Dermis microvascular lymphatic vessel endothelial cell (primary cell): ENCODE data around the gene OR9G1. TPM values are rescaled to one million over a fixed set of nuclear protein-coding genes. Genes with fewer than 3 reads are reported as not detected.
"Not testable (repeated sequence)": the region's sequence is repeated elsewhere in the genome, so short reads cannot be mapped to it uniquely, and the experiment has no call there.

Experiments used
- DNase-seq, 2 donors: peaks; one replicate each; pipeline versions ENCODE4 v3.0.0 to v3.0.0-alpha.2; 2010; ENCODE audit warnings: low read depth in 2 of 2
- total RNA-seq: library from RNA; depleted of rRNA; stranded (reverse); fragments of >200 nt; gene quantifications from 2 replicates; pipeline ENCODE4 v1.2.1, GENCODE V29; 2014

Gene OR9G1, protein sequence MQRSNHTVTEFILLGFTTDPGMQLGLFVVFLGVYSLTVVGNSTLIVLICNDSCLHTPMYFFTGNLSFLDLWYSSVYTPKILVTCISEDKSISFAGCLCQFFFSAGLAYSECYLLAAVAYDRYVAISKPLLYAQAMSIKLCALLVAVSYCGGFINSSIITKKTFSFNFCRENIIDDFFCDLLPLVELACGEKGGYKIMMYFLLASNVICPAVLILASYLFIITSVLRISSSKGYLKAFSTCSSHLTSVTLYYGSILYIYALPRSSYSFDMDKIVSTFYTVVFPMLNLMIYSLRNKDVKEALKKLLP
- total RNA-seq: not detected in 2 replicates

DNA sequence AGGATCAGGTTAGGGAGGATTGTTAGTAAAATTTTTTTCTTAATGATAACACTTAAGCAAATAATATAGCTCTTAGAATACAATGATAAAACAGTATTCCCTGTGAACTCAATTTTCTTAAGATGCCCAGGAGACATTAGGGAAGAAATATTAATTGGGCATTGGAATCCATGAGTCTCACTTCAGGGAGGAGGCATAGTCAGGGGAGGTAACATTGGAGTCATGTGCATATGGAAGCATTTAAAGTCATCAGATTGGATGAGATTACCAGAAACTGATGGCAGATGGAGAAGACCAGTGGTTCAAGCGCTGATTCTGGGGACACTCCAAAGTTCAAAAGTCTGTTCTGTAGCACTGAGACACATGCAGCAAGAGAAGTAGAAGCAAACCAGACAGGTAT is at the start of gene OR9G1:
Gene OR9G1, plus strand, starts transcription at position 301 of the 400 bp plus-strand sequence. CDS start 1,293 bp downstream, outside the sequence.
- no peak for DNase-seq

DNA sequence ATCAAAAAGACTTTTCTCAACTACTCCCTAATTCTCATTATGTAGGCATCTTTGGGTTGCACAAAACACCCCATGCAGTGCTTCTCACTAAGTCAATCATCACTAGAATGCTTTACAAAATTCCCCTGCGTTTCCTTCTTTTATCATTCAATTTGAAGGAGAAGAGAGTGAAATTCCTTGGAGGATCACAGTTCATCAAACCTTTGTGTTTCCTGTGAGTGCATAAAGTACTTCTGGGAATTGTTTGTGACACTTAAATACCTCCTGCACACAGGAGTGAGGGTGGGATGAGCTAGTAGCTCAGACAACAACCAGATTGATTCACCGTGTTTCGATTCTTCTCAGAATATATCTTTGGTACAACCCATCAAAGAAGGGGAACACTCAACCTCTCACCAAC is 39.1 kb upstream of the OR9G1 start:
- DNase-seq: no peak

DNA sequence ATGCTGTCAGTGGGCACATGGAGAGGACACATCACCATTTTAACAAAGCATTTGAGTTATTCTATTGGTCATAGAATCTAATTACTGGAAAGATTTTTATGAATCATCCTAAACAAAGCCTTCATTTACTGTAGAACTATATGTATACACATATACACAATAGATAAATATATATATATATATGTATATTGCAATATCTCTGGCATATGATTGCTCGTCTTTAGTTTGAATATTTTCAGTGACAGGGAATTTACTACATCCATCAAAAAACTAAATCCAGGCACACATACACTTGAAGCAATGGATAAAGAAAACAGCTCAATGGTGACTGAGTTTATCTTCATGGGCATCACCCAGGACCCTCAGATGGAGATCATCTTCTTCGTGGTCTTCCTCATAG is 35.5 kb upstream of the OR9G1 start, which contains the start of gene OR5AR1:
Gene OR5AR1, plus strand, starts transcription at position 301 of the 400 bp plus-strand sequence. Its CDS starts 0 bp downstream, at position 301.
- no peak for DNase-seq

DNA sequence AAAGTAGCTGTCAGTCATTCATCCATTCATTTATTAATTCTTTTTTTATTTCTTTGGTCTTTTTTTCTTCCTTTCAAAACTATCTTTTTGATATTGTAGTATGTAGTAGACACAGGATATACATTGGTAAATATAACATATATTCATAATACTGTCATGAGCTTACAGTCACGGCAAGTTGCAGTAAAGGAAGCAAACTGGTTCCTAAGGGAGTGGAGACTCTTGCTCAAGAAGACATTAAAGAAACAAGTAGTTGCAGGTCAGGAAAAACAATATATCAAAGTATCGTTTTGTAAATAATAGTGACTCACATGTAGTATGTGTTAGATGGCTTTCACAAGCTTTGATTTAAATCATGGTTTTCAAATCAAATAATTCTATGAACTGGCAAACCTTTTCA is 27.9 kb upstream of the OR9G1 start:
- DNase-seq: no peak

DNA sequence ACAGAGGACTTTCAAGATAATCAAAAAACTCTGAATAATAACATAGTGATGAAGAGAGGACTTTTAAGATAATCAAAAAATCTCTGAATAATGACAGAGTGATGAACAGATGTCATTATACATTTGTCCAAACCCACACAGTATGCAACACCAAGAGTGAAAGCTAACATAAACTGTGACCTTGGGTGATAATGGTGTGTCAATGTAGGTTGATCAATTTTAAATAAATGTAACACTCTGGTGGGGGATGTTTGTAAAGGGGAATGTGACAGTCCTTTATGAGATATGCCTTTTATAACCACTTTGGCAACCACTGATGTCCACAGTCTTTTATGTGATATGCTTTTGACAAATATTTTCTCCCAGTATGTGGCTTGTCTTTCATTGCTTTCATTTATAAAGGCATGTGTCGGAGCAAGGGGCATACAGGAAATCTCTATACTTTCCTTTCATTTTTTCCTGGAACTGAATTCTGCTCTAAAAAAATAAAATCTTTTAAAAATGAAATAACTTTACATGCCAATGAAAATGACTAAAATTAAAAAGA is 10.3 kb upstream of the OR9G1 start:
- no peak for DNase-seq

DNA sequence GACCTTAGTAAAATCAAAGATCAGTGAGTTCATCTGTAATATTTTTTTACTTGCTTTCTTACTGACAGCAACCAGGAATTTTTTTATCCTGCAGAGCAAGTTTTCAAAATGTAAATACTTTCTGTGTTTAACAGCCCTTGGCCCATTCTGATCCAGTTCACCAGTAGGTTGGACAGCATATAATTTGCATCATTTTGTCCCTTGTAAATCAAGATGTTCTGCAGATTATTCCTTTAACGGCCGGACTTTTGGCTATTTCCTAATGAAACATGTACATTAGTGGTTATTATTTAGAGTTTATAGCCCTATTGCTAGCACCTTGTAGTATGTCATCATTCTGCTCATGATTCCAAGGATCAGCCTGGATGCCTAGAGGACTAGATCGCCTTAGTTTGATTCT is 7.7 kb upstream of the OR9G1 start:
- DNase-seq: not testable (repeated sequence)

DNA sequence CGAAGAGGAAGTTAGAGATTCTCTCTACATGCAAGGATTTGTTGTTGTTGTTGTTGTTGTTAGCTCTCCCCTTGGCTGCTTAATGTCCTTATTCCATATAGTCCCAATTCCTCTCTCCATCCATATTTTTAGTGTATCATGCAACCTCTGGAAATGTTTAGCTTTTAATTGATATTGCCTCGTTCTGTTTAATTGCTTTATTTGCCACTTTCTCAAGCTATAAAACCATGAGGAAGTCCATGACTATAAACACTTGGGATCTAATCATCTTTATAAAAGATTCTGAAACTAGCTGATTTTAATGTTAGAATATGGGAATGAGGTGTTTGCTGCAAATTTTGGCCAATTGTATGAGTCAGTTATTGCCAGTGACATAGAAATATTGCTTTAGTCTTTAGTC is 5.5 kb upstream of the OR9G1 start:
- DNase-seq: no peak

DNA sequence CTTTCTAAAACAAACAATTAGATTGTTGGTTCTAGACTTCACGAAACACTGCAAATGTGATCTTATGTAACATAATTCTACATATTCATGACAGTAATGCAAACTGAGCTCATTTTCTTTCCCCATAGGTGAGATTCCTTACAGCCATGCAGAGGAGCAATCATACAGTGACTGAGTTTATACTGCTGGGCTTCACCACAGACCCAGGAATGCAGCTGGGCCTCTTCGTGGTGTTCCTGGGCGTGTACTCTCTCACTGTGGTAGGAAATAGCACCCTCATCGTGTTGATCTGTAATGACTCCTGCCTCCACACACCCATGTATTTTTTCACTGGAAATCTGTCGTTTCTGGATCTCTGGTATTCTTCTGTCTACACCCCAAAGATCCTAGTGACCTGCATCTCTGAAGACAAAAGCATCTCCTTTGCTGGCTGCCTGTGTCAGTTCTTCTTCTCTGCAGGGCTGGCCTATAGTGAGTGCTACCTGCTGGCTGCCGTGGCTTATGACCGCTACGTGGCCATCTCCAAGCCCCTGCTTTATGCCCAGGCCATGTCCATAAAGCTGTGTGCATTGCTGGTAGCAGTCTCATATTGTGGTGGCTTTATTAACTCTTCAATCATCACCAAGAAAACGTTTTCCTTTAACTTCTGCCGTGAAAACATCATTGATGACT is 1.5 kb downstream of the OR9G1 start:
- DNase-seq: no peak

DNA sequence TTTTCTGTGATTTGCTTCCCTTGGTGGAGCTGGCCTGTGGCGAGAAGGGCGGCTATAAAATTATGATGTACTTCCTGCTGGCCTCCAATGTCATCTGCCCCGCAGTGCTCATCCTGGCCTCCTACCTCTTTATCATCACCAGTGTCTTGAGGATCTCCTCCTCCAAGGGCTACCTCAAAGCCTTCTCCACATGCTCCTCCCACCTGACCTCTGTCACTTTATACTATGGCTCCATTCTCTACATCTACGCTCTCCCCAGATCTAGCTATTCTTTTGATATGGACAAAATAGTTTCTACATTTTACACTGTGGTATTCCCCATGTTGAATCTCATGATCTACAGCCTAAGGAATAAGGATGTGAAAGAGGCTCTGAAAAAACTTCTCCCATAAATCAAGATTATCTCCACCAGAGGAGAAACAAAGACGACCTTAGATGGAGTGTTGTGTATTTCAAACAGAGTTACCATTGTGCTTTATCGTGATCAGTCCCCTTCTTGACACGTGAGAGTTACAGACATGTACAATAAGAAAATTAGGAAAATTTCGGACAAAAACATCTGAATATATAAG is 2.1 kb downstream of the OR9G1 start:
- DNase-seq: no peak

DNA sequence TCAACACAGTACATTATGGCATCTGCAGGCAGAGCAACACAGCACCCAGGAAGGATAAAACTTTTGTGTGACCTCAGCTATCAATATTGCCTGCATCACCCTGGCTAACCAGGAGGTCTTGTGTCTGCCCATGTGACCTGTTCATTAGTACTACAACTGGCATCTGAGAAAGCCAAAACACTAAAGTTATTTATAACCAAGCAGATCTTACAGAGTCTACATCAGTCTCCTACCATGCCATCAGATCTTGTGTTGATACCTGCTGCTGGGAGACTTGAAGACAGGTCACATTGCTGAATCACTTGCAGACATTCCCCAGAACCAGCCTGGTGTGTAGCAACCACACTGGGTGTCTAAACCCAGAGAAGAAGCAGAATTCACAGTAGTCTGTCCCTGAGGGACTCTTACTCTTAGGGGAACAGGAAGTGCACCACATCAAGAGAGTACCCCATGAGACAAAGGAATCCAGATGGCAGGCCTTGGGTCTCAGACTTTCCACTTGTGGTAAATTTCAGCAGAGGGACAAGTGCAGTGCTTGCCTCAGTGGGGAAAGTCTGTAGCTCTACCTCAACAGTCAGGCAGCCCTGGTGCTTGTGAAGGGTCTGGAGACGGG is 7.0 kb downstream of the OR9G1 start:
- DNase-seq: no peak

DNA sequence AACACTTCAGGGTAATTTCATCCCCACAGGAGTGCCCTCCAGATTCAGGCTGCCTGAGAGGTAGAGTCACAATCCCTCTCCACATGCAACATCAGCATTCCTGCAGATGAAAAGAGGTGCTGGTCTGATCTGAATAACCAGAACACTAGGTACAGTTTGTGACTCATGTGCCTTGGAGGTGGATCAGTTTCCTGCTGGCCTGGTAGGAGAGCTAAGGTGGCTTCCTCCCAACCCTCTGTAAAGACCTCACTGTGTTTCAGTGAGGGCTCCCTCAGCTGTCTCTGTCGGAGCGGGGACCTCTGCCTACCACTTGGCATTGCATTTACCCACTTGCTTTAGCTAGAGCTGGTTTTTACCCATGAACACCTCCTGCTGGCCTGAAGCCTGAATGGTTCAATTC is 7.6 kb downstream of the OR9G1 start:
- DNase-seq: no peak

DNA sequence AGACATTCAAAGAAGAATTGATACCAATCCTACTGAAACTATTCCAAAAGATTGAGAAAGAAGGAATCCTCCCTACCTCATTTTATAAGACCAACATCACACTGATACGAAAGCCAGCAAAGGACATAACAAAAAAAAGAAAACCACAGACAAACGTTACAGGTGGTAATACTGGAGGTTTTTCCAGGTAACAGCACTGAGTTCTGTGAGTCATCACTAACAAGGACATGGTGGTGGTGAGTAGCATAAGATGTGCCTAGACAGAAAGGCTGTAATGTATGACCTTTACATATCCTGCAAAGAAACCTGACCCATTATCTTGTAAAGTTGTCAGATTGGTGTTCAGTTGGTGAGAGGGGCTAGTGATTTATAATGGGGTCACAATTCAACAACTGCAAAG is 15.3 kb downstream of the OR9G1 start:
- no peak for DNase-seq

DNA sequence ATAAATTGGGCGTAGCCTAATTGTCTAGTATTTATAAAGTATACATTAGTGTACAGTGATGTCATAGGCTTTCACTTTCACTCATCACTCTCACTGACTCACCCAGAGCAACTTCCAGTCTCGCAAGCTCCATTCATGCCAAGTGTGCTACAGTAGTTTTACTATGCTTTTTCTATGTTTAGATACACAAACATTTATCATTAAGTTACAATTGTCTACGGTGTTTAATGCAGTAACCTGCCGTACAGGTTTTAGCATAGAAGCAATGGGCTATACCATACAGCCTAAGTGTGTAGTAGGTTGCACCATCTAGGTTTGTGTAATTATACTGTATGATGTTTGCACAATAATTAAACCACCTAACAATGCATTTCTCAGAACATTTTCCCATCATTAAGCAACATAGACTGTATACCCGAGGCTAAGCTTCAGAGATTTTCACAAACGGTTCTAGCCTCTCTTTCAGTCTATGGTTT is 17.5 kb downstream of the OR9G1 start:
- no peak for DNase-seq

DNA sequence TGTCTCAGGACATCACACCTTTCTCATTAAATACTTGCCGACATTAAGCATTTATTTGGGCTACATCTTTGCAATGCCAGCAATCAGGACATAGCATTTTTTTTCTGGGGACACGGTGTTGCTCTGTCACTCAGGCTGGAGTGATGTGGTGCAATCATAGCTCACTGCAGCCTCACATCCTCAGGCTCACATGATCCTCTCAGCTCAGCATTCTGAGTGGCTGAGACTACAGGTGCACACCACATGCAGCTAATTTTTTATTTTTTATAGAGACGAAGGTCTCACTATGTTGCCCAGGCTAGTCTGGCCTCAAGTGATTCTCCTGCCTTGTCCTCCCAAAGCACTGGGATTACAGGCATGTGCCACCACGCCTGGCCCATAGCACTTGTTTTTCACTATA is 21.6 kb downstream of the OR9G1 start:
- DNase-seq: no peak

DNA sequence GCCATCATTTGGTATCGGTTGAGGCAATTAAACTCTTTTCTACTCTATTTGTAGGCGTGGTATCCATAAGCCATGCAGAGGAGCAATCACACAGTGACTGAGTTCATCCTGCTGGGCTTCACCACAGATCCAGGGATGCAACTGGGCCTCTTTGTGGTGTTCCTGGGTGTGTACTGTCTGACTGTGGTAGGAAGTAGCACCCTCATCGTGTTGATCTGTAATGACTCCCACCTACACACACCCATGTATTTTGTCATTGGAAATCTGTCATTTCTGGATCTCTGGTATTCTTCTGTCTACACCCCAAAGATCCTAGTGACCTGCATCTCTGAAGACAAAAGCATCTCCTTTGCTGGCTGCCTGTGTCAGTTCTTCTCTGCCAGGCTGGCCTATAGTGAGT is 41.2 kb downstream of the OR9G1 start:
- no peak for DNase-seq

DNA sequence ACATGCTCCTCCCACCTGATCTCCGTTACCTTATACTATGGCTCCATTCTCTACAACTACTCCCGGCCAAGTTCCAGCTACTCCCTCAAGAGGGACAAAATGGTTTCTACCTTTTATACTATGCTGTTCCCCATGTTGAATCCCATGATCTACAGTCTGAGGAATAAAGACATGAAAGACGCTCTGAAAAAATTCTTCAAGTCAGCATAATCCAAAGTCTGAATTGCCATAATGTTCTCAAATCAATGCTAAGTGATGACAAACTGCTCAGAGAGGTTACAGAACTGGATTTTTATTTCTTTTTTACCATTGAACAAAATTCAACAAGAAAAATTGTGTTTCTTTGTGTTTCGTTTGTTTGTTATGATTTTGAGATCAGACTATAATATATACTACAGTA is 42.0 kb downstream of the OR9G1 start:
- no peak for DNase-seq

DNA sequence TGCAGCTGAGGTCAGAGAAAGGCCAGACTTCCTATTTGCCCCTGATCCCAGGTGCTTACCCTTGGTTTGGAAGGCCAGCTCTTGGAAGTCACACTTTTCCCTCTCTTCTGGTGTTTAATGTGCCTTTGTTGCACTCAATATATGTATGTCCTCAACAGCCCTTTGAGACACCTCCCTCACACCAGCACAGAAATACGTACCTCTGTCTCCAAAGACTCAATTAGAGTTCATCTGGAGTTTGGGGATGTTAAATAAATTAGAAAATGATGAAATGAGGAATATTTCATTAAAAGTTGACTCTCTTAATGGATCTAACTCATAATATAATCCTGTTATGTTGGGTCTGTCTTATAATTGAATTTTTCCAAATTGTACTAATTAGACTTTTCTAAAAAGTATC is 49.7 kb downstream of the OR9G1 start, which contains the start of gene OR9G4:
Gene OR9G4, minus strand, starts transcription at position 101 of the 400 bp plus-strand sequence. CDS start 4,931 bp downstream, outside the sequence.
- no peak for DNase-seq

DNA sequence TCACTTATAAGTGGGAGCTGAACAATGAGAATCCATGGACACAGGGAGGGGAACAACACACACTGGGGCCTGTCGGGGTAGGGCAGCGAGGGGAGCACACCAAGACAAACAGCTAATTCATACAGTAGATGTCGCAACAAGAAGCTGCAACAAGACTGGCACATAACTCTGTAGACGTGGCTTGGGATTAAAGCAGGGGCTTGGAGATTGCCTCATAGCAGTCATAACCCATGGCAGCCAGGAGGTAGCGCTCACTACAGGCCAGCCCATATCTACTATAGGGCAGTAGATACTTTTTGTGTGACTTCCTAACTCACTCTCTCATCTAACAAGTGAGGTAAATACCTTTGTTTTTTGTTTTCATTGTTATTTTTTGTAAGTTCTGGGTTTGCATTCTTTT is 51.3 kb downstream of the OR9G1 start:
- DNase-seq: no peak

DNA sequence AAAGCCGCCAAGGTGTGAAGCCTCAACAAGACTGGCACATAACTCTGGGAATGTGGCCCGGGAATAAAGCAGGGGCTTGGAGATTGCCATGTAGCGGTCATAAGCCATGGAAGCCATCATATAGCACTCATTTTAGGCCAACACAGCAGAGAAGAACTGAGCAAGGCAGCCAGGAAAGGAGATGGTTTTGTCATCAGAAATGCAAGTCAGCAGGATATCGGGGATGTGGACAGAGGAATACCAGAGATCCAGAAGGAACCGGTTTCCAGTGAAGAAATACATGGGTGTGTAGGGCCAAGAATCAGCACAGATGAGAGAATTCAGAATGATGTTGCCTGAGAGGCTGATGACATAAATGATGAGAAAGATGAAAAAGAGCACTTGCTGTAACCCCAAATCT is 52.6 kb downstream of the OR9G1 start:
- DNase-seq: no peak
